Fibroblast of the aortic adventitia (primary cell): ENCODE measurements around the gene BID. TPM values are rescaled to one million over a fixed set of nuclear protein-coding genes. Genes with fewer than 3 reads are reported as not detected.

Source experiments
- DNase-seq: peaks from one replicate; pipeline ENCODE4 v3.0.0-alpha.2; 2010; ENCODE audit warnings: low read depth
- H3K4me3 ChIP-seq: 2 replicates; pipeline ENCODE4 v1.5.1; 2011; ENCODE audit warnings: low read depth, mild to moderate bottlenecking, control low read depth, low read length, moderate library complexity
- total RNA-seq: library from RNA; depleted of rRNA; stranded (reverse); fragments of >200 nt; gene quantifications from 2 replicates; pipeline ENCODE4 v1.2.3, GENCODE V29; 2012; ENCODE audit warnings: low replicate concordance
- TF ChIP-seq, protein P1 (sequence below): IDR thresholded peaks from 2 replicates; pipeline ENCODE4 v1.5.1; 2011; ENCODE audit warnings: mild to moderate bottlenecking, low read length, control low read depth, inconsistent platforms; ENCODE audit not compliant: insufficient read depth

BID gene
- total RNA-seq, 1 donor: 5.7 TPM

DNA sequence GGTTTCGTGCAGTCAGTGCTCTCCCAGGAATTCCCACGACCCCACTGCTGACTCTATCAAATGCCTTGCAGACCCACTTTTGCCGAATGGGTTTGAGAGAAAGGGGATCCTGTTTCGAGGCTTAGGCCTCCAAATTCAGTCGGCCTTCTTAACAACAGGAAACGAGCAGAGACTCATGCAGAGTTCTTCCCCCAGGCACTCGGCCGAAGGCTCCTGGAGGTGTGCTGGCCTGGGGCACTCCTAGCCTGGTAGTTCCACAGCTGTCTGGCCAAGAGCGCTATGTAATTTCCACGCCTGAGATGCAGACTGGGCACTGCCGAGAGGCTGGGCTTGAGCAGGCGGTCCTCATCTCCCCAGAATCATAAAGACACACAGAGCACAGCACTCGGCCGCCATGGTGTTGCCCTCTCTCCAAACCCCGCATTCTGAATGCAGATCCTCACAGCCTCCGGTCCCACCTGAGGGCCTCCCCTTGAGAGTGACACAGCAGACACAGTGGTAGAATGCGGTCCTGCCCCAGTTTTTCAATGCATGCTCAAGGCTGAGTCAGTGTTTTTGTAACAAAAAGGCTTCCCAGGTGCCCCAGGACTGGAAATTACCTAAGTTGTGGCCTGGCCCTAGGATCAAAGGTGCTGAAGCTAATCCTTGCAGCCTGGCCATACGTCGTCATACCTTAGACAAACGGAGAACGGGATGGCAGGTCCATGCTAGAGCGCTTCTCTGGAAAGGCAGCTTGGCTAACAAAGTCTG is 30.2 kb upstream of the BID start:
- no peak overlapping the region for H3K4me3 ChIP-seq

DNA sequence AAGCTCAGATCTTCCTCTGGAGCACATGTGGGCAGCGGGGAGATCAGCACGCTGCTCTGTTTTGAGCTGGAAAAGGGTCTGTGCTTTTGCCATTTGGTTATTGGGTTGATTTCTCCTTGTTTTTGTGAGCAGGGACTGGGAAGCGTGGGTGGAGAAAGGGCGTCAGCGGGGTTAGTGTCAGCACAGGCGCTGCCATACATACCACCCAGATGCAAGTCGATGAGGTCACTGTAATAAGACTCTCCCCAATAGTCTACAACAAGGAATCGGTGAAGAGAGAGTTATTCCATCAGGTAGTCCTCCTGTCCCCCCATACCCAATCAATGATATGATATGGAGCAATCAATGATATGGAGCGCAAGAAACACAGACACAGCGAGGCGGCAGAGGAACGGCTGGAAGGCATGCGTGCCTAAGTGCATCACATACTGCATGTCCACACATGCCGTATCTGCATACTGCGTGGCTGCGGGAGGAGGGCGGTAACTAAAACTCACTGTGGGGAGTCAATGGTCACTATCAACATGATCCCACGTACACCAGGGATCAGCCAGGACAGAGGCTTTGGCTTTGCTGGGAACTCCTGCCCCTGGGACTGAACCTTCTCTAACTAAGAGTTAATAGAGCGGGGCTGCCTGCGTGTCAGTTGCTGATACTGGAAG is 29.5 kb upstream of the BID start:
- no peak for DNase-seq
- TF ChIP-seq, protein P1, sequence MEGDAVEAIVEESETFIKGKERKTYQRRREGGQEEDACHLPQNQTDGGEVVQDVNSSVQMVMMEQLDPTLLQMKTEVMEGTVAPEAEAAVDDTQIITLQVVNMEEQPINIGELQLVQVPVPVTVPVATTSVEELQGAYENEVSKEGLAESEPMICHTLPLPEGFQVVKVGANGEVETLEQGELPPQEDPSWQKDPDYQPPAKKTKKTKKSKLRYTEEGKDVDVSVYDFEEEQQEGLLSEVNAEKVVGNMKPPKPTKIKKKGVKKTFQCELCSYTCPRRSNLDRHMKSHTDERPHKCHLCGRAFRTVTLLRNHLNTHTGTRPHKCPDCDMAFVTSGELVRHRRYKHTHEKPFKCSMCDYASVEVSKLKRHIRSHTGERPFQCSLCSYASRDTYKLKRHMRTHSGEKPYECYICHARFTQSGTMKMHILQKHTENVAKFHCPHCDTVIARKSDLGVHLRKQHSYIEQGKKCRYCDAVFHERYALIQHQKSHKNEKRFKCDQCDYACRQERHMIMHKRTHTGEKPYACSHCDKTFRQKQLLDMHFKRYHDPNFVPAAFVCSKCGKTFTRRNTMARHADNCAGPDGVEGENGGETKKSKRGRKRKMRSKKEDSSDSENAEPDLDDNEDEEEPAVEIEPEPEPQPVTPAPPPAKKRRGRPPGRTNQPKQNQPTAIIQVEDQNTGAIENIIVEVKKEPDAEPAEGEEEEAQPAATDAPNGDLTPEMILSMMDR: no peak
- H3K4me3 ChIP-seq: no peak overlapping the region

More for the DNA sequence above, 30.2 kb upstream of the BID start:
- no peak for DNase-seq
- TF ChIP-seq, protein P1: no peak

DNA sequence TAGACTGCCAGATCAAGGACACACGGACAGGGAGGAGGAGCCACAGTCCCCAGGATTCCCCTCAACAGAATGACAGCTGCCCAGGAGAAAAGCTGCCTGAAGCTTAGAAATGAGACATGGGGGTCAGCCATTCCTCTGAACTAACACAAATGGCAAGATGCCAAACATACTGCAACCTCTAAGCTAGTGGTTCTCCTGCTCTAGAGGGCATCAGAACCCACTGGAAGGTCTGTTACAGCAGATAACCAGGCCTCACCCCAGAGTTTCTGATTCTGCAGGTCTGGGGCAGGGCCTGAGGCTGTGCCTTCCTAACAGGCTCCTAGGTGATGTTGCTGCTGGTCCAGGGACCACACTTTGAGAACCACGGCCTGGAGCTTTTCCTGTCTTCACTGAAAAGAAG is 28.6 kb upstream of the BID start:
- TF ChIP-seq, protein P1: no peak
- no peak overlapping the region for H3K4me3 ChIP-seq
- no peak for DNase-seq

DNA sequence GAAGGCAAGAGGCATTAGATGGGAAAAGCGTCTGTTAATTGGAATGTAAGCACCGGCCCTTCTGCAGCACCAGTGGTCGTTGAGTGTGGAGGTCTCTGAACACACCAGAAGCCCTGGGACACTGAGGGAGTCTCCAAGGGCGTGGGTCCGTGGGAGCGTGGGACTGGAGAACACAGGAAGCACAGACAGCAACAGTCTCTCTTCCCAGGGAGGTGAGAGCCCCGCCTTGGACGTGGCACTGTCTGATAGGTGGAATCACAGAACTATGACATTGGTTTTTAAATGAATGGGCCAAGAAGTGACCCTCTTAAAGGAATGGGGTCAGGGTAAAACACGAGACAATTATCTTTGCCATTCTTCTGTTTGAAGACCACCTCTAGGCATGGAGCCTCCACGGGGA is 28.1 kb upstream of the BID start:
- TF ChIP-seq, protein P1: no peak
- no peak for DNase-seq
- no peak overlapping the region for H3K4me3 ChIP-seq

DNA sequence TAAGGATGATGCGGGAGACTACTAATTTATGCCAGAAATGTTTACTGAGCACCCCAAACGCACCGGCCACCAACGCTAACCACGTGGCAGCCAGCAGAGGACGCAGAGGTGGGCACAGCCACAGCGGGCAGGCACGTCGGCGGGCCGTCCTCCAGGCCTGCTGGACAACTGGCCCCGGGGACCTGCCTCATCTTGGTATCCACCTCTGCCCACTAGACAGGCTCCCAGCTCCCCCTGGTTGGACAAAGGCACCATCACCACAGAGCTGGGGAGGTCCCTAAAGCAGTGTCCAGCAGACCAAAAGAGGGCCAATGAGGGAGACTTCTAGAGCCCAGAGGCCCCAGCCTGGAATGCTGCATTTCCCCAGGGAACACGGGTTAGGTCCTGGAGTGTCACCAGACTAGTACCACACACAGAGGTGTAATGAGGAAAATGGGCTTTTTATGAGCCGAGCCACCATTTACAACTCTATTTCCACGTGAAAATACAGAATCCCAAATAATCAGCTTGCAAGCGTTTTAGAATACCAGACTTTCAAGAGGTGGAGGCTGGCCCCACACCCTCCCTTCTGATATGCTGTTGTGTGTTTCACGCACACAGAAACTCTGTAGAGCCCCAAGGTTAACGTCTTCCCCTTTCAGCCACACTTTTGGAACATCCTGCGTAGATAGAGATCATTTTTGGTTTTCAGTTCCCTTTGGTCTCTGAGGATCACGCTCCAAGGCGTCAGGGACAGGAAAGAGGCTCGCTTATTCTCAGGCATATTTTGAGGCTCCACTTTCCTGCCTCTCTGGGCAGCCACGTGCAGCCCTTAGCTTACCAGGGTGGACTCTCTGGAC is 23.7 kb upstream of the BID start:
- H3K4me3 ChIP-seq: no peak overlapping the region
- TF ChIP-seq, protein P1: no peak
- no peak for DNase-seq

DNA sequence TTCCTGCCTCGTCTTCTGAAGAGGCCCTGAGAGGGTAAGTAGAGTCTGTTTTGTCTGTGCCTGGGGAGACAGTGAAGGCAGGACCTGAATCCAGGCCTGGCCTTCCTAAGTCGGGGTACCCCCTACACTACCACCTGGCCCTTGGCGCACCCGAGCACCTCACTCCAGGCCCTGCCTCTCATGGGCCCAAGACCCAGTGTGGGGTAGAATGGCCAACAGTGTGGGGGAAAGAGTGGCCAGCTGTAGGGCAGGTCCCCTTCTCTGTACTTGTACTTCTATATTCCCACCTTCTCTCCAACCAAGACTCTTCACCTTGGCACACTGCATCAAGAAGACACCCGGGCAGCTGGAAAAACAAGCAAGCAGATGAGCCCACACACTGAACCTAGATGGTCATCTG is 22.4 kb upstream of the BID start:
- no peak overlapping the region for H3K4me3 ChIP-seq
- no peak for DNase-seq
- TF ChIP-seq, protein P1: no peak
